Mucosa of descending colon (tissue), 3 donors: ENCODE results near the gene SSC5D. TPM values are rescaled to one million over a fixed set of nuclear protein-coding genes. Genes with fewer than 3 reads are reported as not detected.

Source experiments
- ATAC-seq: fragments of 200-7000 bp; cut with Tn5 transposase; one replicate; pipeline ENCODE4 v1.9.1; 2020; ENCODE audit warnings: mild to moderate bottlenecking, moderate library complexity
- DNase-seq, 3 donors: peaks; one replicate each; pipeline ENCODE4 v3.0.0-alpha.2; 2020
- H3K36me3 ChIP-seq: fragments of 200-600 bp; one replicate; pipeline ENCODE4 v1.8.0; 2021; ENCODE audit warnings: low read depth, mild to moderate bottlenecking
- H3K4me1 ChIP-seq: fragments of 200-600 bp; one replicate; pipeline ENCODE4 v1.8.0; 2021; ENCODE audit warnings: low read depth, mild to moderate bottlenecking
- H3K4me3 ChIP-seq: fragments of 200-600 bp; one replicate; pipeline ENCODE4 v1.8.0; 2021; ENCODE audit warnings: mild to moderate bottlenecking
- H3K9me3 ChIP-seq: fragments of 200-600 bp; one replicate; pipeline ENCODE4 v1.8.0; 2021; ENCODE audit warnings: mild to moderate bottlenecking
- CTCF ChIP-seq: fragments of 200-600 bp; IDR thresholded peaks from one replicate; pipeline ENCODE4 v1.8.0; 2022; ENCODE audit warnings: antibody characterized with exemption, mild to moderate bottlenecking
- intact Hi-C, 2 donors: fragments of 100-400 bp; cut with DNase I in 1 of 2; cut with micrococcal nuclease in 1 of 2; formaldehyde crosslinking; loops; one replicate each; pipeline versions ENCODE4 v1.11.0 to v1.11.1; 2022; cut with DNase I, micrococcal nuclease
- total RNA-seq, 3 donors: library from RNA; stranded (reverse); fragmentation: NEBNext Ultra II Directional in 2 of 3; extraction: Animal tissue kit (Norgen Biotek cat#: 25700) in 2 of 3; gene quantifications; one replicate each; pipeline versions ENCODE4 v1.2.1 to v1.2.4, GENCODE V29; 2021 to 2023
- donor health status: DM: no; HTN: no; CAD: no; lungs with moderate emphysema.
- donor health status: DM: no; HTN: no; CAD: no.
- donor health status: DM: no; HTN: yes; CAD: no.

Gene SSC5D
- total RNA-seq, 3 donors from 2014 or later: 2.6 to 35.0 (median 4.0) TPM

DNA sequence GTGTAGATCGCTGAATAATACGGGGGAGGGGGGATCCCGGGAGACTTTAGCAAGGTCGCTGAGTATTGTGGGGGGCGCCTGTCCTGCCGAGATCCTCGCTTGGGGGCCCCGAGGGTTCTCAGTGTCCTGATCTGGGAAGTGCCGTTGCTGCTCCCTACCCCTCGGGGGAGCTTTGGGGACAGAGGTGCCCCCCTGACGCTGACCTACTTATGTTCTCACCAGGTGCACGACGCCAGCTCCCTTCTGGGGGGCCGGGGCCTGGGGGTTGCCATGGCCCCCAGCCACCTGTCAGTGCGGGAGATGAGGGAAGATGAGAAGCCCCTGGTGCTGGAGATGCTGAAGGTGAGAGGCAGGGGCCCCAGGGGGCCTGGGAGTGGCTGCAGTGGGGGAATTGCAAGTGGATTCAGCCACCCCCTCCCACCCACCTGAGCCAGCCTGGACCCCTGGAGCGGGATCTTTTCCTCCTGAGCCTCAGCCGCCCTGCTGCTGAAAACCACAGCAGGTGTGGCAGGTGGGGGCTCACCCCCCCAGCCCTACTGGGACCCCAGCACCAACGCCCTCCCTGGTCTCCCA, 2.7 kb upstream of the SSC5D start:
- intact Hi-C loops: no loop called here
- Histone ChIP-seq H3K4me3 (no peak overlapping the region), H3K36me3 (no peaks in the 10 kb centered on the region), H3K4me1 (peaks cover 14% of the 10 kb centered on the region), H3K9me3 (no peaks in the 10 kb centered on the region)
- no peak for TF ChIP-seq CTCF
- ATAC-seq: no peak
- peak in 2 of 3 donors; percentile 28 to 55 for DNase-seq

DNA sequence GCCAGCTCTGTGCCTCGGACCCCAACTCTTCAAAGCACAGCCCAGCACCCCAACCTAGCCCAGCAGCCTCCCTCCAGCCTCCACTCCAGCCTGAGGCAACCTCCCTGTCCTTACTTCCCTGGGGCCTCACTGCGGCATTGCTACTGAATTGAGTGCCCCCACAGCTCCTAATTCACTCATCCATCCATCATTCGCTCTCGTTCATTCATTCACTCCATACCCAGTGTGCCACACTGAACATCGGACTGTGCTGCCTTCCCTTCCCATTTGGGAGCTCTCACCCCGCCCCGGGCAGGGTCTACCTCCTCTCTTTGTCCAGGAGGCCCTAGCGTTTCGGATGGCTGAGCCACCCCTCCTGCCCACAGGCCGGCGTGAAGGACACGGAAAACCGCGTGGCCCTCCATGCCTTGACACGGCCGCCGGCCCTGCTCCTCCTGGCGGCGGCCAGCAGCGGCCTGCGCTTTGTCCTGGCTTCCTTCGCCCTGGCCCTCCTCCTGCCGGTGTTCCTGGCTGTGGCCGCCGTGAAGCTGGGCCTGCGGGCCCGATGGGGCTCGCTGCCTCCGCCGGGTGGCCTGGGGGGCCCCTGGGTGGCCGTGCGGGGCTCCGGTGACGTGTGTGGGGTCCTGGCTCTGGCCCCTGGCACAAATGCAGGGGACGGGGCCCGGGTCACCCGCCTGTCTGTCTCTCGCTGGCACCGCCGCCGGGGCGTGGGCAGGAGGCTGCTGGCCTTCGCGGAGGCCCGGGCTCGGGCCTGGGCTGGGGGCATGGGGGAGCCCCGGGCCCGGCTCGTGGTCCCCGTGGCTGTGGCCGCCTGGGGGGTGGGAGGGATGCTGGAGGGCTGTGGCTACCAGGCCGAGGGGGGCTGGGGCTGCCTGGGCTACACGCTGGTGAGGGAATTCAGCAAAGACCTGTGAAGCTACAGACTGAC, 1.9 kb upstream of the SSC5D start:
- intact Hi-C loops: no loop called here

DNA sequence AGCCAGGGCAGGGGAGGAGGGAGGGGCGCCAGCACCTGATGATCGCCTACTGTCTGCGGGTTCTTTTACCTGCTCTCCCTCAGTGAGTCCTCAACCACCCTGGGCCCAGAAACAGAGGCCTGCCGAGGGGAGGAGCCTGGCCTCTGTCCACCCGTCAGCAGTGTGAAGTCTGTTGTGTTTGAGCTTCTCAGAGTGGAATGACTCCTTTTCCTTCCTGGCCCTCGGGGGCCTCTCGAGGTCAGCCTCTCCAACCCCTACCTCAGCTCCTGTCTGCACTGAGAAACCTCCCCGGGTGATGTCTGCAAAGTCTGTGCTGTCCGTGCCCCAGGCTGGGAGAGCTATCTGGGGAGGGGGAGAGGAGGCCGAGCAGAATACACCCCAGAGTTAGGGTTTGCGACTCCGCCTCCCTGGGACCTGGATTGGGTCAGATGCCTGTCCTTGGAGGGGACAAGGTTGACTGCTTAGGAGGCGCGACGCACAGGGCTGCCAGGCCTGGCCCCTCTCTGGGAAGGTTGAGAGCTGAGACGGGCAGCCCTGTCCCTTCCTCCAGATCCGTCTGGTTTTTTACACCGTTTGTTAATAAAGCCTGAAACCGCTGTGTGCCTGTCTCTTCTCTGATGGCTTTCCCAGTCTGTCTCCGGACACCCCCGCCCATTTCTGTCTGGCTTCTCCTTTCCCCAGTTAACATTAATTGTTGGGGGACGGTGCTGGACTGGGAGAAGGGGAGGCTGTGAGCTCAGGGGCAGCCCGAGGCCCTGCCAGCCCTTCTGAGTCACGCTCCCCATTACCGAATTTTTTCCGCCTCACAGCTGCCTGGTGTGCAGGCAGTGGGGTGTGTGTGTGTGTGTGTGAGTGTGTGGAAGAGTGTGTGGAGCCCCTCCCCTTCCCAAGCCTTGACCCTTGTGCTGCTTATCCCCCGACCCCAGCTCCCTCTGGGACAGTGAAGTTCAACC, 989 bp upstream of the SSC5D start:
- Histone ChIP-seq H3K36me3 (no peaks in the 10 kb centered on the region), H3K9me3 (no peaks in the 10 kb centered on the region), H3K4me1 (peaks cover 14% of the 10 kb centered on the region), H3K4me3 (no peak overlapping the region)
- ATAC-seq: peak; percentile 35
- peak in 2 of 3 donors; percentile 50 to 68 for DNase-seq
- intact Hi-C loops: no loop called here
- TF ChIP-seq CTCF: no peak

More for the DNA sequence above, 1.9 kb upstream of the SSC5D start:
- ATAC-seq: no peak
- no peak overlapping the region for H3K4me3 ChIP-seq
- H3K36me3 ChIP-seq: no peaks in the 10 kb centered on the region
- H3K4me1 ChIP-seq: peaks cover 14% of the 10 kb centered on the region
- no peak for TF ChIP-seq CTCF
- H3K9me3 ChIP-seq: no peaks in the 10 kb centered on the region
- no peak for DNase-seq

GRCh38 chr19:55488986-55489710, 912 bp downstream of the SSC5D start:
- DNase-seq (peak in 1 of 3 donors; percentile 50), ATAC-seq (no peak)
- no peak overlapping the region for H3K4me3 ChIP-seq
- TF ChIP-seq CTCF: no peak
- H3K9me3 ChIP-seq: no peaks in the 10 kb centered on the region
- intact Hi-C loops: no loop called here
- H3K36me3 ChIP-seq: no peaks in the 10 kb centered on the region
- peaks cover 12% of the 10 kb centered on the region for H3K4me1 ChIP-seq
